Stimulated activated CD8-positive, alpha-beta memory T cell treated with anti-CD3 and anti-CD28 coated beads, Interleukin-2, amount 100 ng/mL, for 1 hour (primary cell): ENCODE results near the gene CCNA2.

Experiments used
- DNase-seq, 2 donors: peaks; one replicate each; pipeline ENCODE4 v3.0.0-alpha.2; 2020; ENCODE audit warnings: low read depth in 2 of 2

Gene CCNA2

GRCh38 chr4:121806411-121806810, 17.3 kb downstream of the CCNA2 start:
- no peak for DNase-seq

DNA sequence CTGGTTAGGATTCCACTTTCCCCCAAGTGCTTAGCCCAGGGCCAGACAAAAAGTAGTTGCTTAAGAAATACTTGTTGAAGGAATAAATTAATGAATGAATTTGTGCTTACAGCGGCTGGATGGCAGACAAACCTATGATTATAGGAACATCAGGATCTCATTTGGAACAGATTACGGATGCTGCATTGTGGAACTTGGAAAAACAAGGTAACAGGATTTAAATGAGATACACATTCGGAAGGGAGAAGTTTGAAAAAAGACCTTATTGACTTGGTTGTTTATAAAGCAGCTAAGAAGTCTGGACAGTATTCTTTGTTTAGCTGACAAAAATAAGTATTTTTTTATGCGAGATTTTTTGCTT, 22.0 kb downstream of the CCNA2 start:
- no peak for DNase-seq

GRCh38 chr4:121800961-121801714, 22.5 kb downstream of the CCNA2 start, which contains the start of gene EXOSC9:
Gene EXOSC9 (plus strand): TSS chr4:121801323. CDS start chr4:121801425, 102 bp downstream.
- peak; percentile 89 to 91 for DNase-seq

GRCh38 chr4:121800638-121800960, 23.1 kb downstream of the CCNA2 start:
- DNase-seq, result no peak

DNA sequence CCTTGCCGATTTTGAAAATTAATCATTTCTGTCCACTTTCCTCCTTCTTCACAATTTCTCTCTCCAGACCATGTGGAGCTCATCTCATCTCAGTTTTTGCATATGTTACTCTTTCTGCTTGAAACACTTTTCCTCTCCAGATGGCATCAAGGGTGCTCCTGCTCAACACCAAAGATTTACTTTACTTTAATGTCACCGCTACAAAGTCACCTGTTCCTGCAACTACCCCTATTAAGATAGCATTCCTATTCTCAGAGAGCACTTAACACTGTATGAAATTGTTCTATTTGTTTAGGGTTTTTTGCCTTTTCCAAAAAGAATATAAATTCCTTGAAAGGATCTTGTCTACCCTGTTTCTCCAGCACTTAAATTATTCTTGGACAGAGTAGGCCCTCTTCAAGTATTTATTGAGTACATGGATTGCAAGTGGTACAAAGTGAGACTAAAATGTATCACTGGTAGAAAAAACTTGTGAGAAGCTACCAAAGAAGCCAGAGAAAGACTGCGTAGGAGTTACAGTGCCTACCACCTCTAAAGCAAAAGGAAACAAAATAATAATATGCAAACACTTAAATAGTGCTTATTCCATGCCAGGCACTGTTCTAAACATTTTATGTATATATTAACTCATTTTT, 23.7 kb downstream of the CCNA2 start:
- no peak for DNase-seq

DNA sequence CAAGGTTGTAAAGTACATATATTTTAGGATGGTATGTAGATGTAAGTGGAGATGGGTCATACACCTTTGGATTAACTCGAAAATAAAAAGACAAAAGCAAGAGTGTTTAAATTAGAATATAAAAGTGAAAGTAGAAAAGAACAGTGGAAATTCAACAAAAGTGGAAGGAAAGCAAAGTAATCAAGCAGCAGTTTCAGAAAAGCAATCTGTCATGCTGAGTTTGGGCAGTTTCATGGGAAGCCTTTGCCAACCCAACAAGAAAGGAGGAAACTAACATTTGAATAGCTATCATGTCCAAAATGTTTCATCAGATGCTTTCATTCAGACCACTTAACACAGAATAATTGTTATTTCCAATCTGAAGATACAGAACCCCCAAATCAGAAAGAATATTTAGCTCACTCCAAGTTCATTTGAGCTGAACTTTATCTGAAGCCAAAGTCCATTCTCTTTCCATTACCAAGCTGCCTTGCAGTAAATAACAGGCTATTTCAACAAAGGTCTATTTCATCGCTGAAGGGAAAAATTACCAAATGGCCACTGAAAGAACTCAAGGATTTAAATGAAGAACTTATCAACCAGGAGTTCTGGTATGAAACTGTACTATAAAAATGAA, 24.4 kb downstream of the CCNA2 start:
- no peak for DNase-seq

- DNase-seq, result no peak
Measured at GRCh38 chr4:121796283-121796682, 27.4 kb downstream of the CCNA2 start.

DNA sequence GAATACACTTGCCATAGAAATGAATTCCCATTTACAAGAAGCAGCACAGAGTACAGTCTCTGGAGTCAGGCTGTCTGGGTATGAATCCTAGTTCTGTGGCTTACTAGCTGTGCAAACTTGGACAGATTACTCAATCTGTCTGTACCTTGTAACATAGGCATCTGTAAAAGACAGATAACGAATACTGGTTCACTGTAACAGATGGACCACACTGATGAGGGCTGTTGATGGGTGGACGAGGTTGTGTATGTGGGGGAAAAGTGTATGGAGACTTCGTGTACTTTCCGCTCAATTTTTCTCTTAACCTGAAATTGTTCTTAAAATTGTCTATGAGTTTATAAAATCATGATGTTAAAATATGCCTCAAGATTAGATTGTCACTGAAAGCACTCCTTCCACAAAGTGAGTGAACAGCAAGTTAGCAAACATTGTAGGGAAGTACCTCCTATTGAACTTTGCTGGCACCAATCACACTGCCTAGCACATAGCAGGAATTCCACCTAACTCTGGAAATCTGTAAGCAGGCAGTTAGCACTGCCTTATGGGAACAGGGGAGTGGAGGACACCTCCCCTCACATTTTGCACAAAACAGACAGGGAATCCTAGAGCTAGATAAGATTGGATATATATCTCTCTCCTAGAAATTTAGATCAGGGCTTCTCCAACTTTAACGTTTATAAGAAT, 29.0 kb downstream of the CCNA2 start:
- DNase-seq, result no peak

DNA sequence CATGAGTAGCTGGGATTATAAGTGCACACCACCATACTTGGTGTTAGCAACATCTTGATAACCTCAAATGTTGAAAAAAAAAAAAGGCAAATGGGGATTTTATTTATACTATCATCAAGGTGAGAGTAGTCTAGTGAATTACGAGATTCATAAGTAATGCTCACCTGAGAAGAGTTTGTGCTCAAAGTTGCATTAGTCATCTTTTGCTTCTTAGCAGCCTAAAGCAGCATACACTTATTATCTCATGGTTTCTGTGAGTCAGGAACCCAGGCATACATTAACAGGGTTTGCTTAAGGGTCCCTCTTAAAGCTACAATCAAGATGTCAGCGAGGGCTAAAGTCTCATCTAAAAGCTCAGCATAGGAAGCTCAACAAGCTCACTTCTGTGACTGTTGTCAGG, 30.7 kb downstream of the CCNA2 start:
- DNase-seq, result no peak

DNA sequence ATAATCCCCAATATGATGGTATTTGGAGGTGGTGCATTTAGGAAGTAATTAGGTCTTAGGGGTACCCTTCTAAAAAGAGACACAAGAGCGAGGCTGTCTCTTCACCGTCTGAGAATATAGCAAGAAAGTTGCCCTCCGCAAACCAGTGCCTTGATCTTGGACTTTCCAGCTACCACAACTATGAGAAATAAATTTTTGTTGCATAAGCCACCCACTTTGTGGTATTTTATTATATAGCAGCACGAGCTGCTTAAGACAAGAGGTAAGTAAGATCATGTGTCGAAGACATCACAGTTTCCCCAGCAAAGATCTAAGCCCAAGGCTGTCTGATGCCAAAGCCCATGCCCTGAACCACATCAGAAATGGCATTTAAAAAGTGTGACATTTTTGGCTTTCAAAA, 32.2 kb downstream of the CCNA2 start:
- DNase-seq, result no peak

DNA sequence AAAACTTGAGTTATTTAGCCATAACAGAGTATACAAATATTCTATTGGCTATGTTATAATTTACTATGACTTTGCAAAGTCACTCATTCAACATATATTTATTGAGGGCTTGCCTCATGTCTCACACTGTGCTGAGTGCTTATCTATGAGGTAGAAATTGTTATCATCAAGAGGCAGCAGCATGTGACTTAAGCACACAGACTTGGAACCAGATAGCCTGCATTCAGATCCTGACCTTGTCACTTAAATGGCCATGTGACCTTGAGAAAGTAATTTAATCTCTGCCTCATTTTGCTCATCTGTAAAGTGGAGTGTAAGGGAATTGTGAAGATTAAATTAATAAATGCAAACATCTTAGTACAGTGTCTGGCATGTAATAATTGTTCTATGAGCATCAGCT, 32.7 kb downstream of the CCNA2 start:
- DNase-seq, result no peak

DNA sequence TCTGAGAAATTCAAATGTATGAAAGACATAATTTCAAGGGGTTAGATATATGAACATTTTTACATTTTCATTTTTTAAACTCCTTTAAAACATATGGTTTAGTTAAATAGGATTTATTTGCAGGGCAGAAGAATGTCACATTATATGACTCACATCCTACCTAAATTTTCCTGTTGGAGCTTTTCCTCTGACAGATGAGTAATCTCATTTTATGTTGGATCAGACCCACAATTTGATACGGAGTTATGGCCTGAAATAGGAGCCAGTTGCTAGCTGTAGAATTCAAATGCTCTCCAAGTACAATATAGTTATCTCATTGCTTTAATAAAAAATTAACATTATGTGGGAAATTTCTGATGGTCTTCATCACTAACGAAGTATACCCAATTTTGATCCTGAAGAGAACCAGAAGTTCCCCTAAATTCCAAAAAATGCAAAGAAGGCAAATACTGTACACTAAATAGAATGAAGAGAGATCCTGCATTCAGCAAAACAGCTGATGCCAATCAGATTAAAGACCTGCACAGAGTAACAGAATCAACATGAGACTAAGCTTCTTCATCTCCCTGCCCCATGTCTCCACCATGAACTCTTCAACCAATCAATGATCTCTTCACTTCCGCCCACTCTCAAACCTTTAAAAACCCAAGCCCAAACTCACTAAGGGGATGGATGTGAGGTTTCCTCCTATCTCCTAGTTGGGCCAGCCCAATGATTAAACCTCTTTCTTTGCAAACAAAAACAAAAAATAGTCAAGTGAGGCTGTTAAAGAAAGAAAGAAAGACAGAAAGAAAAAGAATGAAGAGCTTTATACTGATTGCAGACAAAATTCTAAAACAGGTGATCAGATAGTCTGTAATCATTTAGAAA, 33.5 kb downstream of the CCNA2 start:
- DNase-seq, result no peak

DNA sequence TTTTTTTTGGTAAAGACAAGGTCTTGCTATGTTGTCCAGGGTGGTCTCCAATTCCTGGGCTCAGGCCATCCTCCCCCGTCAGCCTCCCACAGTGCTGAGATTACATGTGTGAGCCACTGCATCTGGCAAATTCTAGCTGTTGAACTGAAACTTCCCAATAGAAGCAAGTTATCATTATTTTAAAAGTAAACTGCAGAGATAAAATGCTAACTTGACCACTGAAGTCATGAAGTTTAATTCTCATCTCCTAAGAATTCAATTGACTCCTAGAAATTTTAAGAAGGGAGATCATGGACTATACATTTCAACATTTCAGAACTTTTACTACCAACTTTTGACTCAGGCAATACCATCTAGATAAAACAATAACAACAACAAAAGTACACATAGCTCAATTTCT, 34.2 kb downstream of the CCNA2 start:
- no peak for DNase-seq

DNA sequence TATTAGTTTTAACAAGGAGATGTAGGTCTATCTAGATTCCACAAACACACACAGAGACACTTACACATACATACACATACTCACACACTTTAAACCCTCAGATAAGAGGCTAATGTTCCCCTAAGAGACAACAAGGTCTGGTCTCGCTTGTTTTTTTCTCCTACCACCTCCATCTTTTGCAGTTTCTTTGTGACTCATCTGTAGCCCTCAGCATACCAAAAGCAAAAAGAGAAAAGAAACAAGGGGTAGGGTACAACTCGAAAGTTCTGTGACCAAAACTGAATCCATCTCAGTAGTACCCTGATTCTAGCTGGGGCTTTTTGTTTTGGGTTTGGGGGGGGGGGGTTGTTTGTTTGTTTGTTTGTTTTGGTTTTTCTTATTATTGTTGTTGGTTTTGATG, 34.8 kb downstream of the CCNA2 start:
- no peak for DNase-seq

GRCh38 chr4:121786221-121786620, 37.5 kb downstream of the CCNA2 start:
- no peak for DNase-seq

DNA sequence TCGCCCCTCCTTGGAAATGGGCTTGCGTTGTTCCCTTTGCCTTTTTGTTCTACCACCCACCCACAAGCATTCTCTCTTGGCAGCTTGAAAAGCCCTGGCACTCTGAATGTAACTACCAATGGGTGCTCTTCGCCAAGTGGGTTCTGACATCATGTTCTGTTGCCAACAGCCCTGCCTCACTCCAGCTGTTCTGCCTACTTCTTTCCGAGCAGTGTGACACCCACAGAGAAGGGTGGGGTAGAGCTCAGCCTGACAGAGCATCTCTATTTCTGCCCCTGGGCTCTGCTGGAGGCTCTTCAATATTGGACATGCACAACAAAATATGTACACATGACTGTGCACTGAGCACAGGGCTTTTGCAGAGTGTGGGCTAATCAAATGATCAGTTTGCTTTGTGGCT, 38.2 kb downstream of the CCNA2 start:
- no peak for DNase-seq

DNA sequence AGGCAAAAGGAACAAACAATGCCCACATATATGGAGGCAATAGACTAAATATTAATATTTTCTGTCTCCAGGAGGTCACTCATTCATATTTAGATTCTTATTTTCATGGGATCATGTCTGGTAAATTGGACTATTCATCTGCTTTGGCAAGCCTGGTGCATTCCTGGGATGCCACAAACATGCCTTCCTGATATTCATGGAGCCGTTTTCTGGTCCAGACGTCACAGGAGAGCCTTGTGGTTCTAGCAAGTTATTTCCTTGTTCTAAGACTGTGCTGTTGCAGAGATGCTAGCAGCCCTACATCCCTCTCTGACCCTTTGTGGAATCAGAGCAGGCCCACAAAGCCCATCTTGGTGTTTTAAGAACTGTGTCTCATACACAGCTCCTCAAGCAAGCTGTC, 38.7 kb downstream of the CCNA2 start:
- DNase-seq, result no peak

DNA sequence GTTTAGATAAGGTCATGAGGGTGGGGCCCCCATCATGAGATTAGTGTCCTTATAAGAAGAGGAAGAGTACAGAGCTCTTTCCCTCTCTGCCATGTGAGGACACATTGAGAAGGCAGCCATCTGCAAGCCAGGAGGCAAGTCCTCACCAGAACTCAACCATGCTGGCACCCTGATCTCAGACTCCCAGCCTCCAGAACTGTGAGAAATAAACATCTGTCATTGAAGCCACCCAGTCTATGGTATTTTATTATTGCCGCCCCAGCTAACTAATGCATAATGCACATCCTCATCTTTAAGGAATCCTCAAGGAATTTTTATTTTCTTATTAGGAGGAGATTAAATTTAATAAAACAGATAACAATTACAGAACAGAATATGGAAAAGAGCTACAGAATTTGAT, 39.3 kb downstream of the CCNA2 start:
- no peak for DNase-seq

DNA sequence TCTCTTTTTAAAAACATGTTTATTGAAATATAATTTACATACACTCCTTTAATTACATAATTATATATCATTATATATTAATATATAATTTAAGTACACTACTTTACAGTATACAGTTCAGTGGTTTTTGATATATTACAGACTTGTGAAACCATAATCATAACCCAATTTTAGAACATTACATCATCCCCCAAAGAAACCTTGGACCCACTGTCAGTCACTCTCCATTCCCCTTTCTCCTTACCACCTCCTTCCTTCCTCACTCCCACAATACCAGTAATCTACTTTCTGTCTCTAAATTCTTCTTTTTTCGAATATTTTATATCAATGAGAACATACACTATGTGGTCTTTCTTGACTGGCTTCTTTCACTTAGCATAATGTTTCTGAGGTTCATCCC, 40.5 kb downstream of the CCNA2 start:
- no peak for DNase-seq

DNA sequence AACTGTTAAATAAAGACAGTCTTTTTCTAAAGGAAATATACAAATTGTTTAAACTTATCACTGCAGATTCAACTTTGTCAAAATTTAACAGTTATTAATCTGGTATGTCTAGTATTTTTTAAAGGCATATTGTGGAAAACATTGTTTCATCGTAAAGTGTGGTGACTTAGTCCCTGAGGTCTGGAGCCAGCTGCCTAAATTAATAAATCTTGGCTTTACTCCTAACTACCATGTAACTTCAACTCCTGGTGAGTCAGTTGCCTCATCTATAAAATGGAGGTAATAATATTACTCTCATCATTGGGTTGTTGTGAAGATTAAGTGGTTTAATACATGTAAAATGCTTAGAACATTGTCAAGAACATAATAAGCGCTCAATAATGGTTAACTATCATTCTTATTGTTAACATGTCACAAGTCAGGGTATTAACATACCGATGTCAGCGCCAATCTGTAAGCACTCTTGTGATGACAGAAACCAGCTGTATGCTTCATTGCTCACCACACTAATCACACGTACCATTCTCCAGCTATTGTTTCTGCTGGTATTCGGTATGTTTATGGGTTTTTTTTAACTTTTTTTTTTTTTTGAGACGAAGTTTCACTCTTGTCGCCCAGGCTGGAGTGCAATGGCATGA, 44.6 kb downstream of the CCNA2 start:
- DNase-seq, result no peak

- DNase-seq, result no peak
Measured at GRCh38 chr4:121777625-121778024, 46.1 kb downstream of the CCNA2 start.
